B cell (primary cell): ENCODE data around the gene ARHGAP15. TPM values are rescaled to one million over a fixed set of nuclear protein-coding genes. Genes with fewer than 3 reads are reported as not detected.

Source experiments
- ATAC-seq: fragments of 200-7000 bp; cut with Tn5 transposase; one replicate; pipeline ENCODE4 v1.10.0; 2021; ENCODE audit warnings: low read depth, mild to moderate bottlenecking, moderate number of reproducible peaks, moderate library complexity
- CTCF ChIA-PET: fragments of 350-600 bp; sonication (Branson Sonifier 250); formaldehyde crosslinking; loops from one replicate; lab custom pipeline; 2021; ENCODE audit warnings: antibody characterized with exemption, inconsistent platforms; lab: Charles Lee
- POLR2A ChIA-PET: fragments of 350-600 bp; sonication (Branson Sonifier 250); formaldehyde crosslinking; loops from one replicate; lab custom pipeline; 2021; ENCODE audit warnings: antibody characterized with exemption; lab: Charles Lee
- DNase-seq: peaks from one replicate; pipeline ENCODE4 v3.0.0; 2013
- H2AFZ ChIP-seq: 2 replicates; pipeline ENCODE4 v1.6.1; 2012; ENCODE audit warnings: mild to moderate bottlenecking, low read depth, low read length; ENCODE audit not compliant: insufficient read depth, poor library complexity, severe bottlenecking
- H3K27ac ChIP-seq, 2 donors: 1 replicate in 1 of 2; 2 replicates in 1 of 2; pipeline ENCODE4 v1.5.1; 2012 to 2013; ENCODE audit warnings: low read length in 2 of 2, mild to moderate bottlenecking in 2 of 2, moderate library complexity in 1 of 2
- H3K27me3 ChIP-seq, 4 experiments: fragments of 200-600 bp in 1 of 4; sonication (generic) in 1 of 4; replicated peaks in 1 of 4; 1 replicate in 2 of 4; 2 replicates in 2 of 4; pipeline versions ENCODE4 v1.6.1 to v1.7.0; 2013 to 2016; ENCODE audit warnings: low read length in 3 of 4, mild to moderate bottlenecking in 2 of 4, mixed read lengths in 1 of 4, moderate library complexity in 1 of 4; ENCODE audit not compliant: insufficient read depth in 4 of 4, control insufficient read depth in 3 of 4; ENCODE audit errors: control extremely low read depth in 1 of 4
- H3K36me3 ChIP-seq, 2 experiments: replicated peaks in 1 of 2; 1 replicate in 1 of 2; 2 replicates in 1 of 2; pipeline versions ENCODE4 v1.6.1 to v1.7.1; 2013; ENCODE audit warnings: low read length in 1 of 2; ENCODE audit not compliant: insufficient read depth in 2 of 2, control insufficient read depth in 1 of 2; ENCODE audit errors: control extremely low read depth in 1 of 2, extremely low read depth in 1 of 2
- H3K4me1 ChIP-seq, 2 donors: fragments of 200-600 bp in 1 of 2; sonication (generic) in 1 of 2; 1 replicate in 1 of 2; 2 replicates in 1 of 2; pipeline versions ENCODE4 v1.5.1 to v1.6.1; 2013 to 2017; ENCODE audit warnings: low read length in 2 of 2; ENCODE audit not compliant: control insufficient read depth in 2 of 2, insufficient read depth in 2 of 2
- H3K4me2 ChIP-seq: replicated peaks from 2 replicates; pipeline ENCODE3; 2012; ENCODE audit warnings: mild to moderate bottlenecking, low read depth, low read length; ENCODE audit not compliant: poor library complexity, severe bottlenecking
- H3K4me3 ChIP-seq, 5 experiments: fragments of 200-600 bp in 1 of 5; sonication (generic) in 1 of 5; 1 replicate in 3 of 5; 2 replicates in 2 of 5; pipeline versions ENCODE4 v1.5.1 to v1.7.0; 2011 to 2016; ENCODE audit warnings: low read length in 4 of 5, mild to moderate bottlenecking in 4 of 5, low read depth in 2 of 5, control low read depth in 1 of 5, moderate library complexity in 1 of 5; ENCODE audit not compliant: insufficient read depth in 1 of 5; ENCODE audit errors: control extremely low read depth in 1 of 5, extremely low read depth in 1 of 5
- H3K79me2 ChIP-seq: fragments of 200-600 bp; sonication (generic); one replicate; pipeline ENCODE4 v1.6.0; 2016; ENCODE audit warnings: low read length; ENCODE audit not compliant: control insufficient read depth, insufficient read depth
- H3K9ac ChIP-seq: fragments of 200-600 bp; sonication (generic); 2 replicates; pipeline ENCODE4 v1.6.1; 2017; ENCODE audit warnings: mild to moderate bottlenecking, low read length, moderate library complexity
- H3K9me3 ChIP-seq, 3 donors: one replicate each; pipeline versions ENCODE4 v1.6.1 to v1.7.1; 2013; ENCODE audit warnings: low read length in 2 of 3; ENCODE audit not compliant: control insufficient read depth in 2 of 3, insufficient read depth in 1 of 3; ENCODE audit errors: control extremely low read depth in 1 of 3
- H4K20me1 ChIP-seq: 2 replicates; pipeline ENCODE4 v1.6.0; 2012; ENCODE audit warnings: mild to moderate bottlenecking, low read length; ENCODE audit not compliant: insufficient read depth, control insufficient read depth, poor library complexity, severe bottlenecking
- H3K27ac Mint-ChIP-seq: one replicate; pipeline ENCODE4 v1.8.0; 2021; ENCODE audit warnings: mixed read lengths
- H3K27me3 Mint-ChIP-seq: one replicate; pipeline ENCODE4 v1.8.0; 2021; ENCODE audit warnings: mixed read lengths
- H3K4me1 Mint-ChIP-seq: one replicate; pipeline ENCODE4 v1.8.0; 2021; ENCODE audit warnings: mixed read lengths
- H3K4me3 Mint-ChIP-seq: one replicate; pipeline ENCODE4 v1.8.0; 2021; ENCODE audit warnings: mixed read lengths
- H3K9me3 Mint-ChIP-seq: one replicate; pipeline ENCODE4 v1.8.0; 2022; ENCODE audit warnings: mixed read lengths; ENCODE audit not compliant: insufficient read depth
- CTCF ChIP-seq: fragments of 200-600 bp; IDR thresholded peaks from one replicate; pipeline ENCODE4 v1.8.0; 2022; ENCODE audit warnings: antibody characterized with exemption, mild to moderate bottlenecking
- EZH2 ChIP-seq: IDR thresholded peaks from 2 replicates; pipeline ENCODE4 v1.6.1; 2012; ENCODE audit warnings: borderline replicate concordance, low read depth, mild to moderate bottlenecking, moderate library complexity, low read length; ENCODE audit not compliant: insufficient read depth, poor library complexity, severe bottlenecking
- WGBS: methylation state at CpG from one replicate; pipeline ENCODE4 v1.1.5; 2013; ENCODE audit warnings: missing lambda C conversion rate; ENCODE audit not compliant: insufficient coverage; 5-methylcytosine and 5-hydroxymethylcytosine counted together
- intact Hi-C: fragments of 100-400 bp; cut with micrococcal nuclease; formaldehyde crosslinking; loops from one replicate; pipeline ENCODE4 v1.10.0; 2022
- polyA plus RNA-seq: library from polyadenylated mRNA; depleted of rRNA; stranded (reverse); fragments of >200 nt; gene quantifications from 2 replicates; pipeline ENCODE4 v1.2.3, GENCODE V29; 2012
- total RNA-seq, 2 donors: library from RNA; stranded (reverse); fragments of 120-200 nt in 1 of 2; gene quantifications; 1 replicate in 1 of 2; 2 replicates in 1 of 2; pipeline versions ENCODE4 v1.2.3 to v1.2.4, GENCODE V29; 2013 to 2022

The ARHGAP15 gene
- total and polyA plus RNA-seq, 2 donors (not counting 1 experiment from before 2014, with no cell fraction given), result 58.6 to 187 TPM

DNA sequence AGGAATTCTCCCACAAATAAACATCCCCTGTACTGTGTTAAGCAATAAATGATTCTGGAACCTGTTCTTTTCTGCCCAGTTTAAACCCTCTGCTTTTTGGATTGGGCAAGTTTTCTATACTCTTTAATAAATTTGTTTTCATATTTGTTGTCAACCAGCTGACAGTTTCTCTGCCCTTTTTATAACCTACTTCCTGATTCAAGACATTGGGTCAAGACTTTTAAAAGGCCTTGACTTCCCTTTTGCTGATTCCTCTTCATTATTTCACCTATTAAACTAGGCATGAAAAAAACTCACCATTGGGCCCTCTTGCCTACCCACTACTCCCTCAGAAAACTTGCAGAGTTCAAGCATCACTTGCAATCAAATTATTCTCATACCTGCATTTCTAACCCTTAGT is 459.5 kb downstream of the ARHGAP15 start:
- Mint-ChIP-seq H3K27ac (no peak overlapping the region), H3K4me3 (no peak overlapping the region), H3K27me3 (no peaks in the 10 kb centered on the region), H3K4me1 (peaks cover 15% of the 10 kb centered on the region), H3K9me3 (no peaks in the 10 kb centered on the region)
- Histone ChIP-seq H3K9me3 (peaks cover 0 to 2% (median 0%) of the 10 kb centered on the region in 3 donors), H3K9ac (no peak overlapping the region), H3K27me3 (no peaks in the 10 kb centered on the region), H3K4me2 (no peak overlapping the region), H3K27ac (no peak overlapping the region), H3K36me3 (peaks cover 9 to 13% of the 10 kb centered on the region in 2 experiments), H4K20me1 (peaks cover 12% of the 10 kb centered on the region), H3K79me2 (peaks cover 6% of the 10 kb centered on the region), H3K4me3 (no peak overlapping the region), H2AFZ (no peak overlapping the region), H3K4me1 (no peaks in the 10 kb centered on the region)
- intact Hi-C loops, result no loop called here
- no peak for TF ChIP-seq CTCF
- TF ChIP-seq EZH2, result no peak
- DNase-seq (no peak), ATAC-seq (no peak)
- ChIA-PET CTCF (no interaction called here), POLR2A (no interaction called here)

- TF ChIP-seq CTCF (no peak), EZH2 (no peak)
- intact Hi-C loops, result no loop called here
- Histone ChIP-seq H3K9me3 (no peaks in the 10 kb centered on the region), H2AFZ (no peak overlapping the region), H3K9ac (no peak overlapping the region), H3K36me3 (peaks cover 12 to 13% of the 10 kb centered on the region in 2 experiments), H3K4me2 (no peak overlapping the region), H3K27me3 (no peaks in the 10 kb centered on the region), H3K79me2 (no peaks in the 10 kb centered on the region), H3K4me1 (no peaks in the 10 kb centered on the region), H4K20me1 (peaks cover 2% of the 10 kb centered on the region), H3K27ac (no peak overlapping the region), H3K4me3 (no peak overlapping the region)
- POLR2A ChIA-PET, result no interaction called here
- DNase-seq, result no peak
- Mint-ChIP-seq H3K9me3 (no peaks in the 10 kb centered on the region), H3K27ac (no peak overlapping the region), H3K4me1 (peaks cover under 1% of the 10 kb centered on the region), H3K27me3 (no peaks in the 10 kb centered on the region), H3K4me3 (no peak overlapping the region)
- 100% methylated on average over 1 of the region's 7 CpGs for WGBS
- CTCF ChIA-PET, result no interaction called here
- ATAC-seq, result no peak
Observed at GRCh38 chr2:143594161-143594560, 464.9 kb downstream of the ARHGAP15 start.
